Gastroesophageal sphincter (tissue), 4 donors: ENCODE data around the gene SECISBP2. TPM values are rescaled to one million over a fixed set of nuclear protein-coding genes. Genes with fewer than 3 reads are reported as not detected.

Experiments
- ATAC-seq: fragments of 150-250 bp; one replicate; pipeline ENCODE4 v1.9.1; 2016; ENCODE audit warnings: mild to moderate bottlenecking, moderate library complexity
- H3K27ac ChIP-seq, 4 donors: fragments of 200-600 bp; sonication (generic) in 3 of 4; 1 replicate in 3 of 4; 2 replicates in 1 of 4; pipeline ENCODE4 v1.5.1; 2016 to 2019
- H3K27me3 ChIP-seq: fragments of 200-600 bp; sonication (generic); one replicate; pipeline ENCODE4 v1.5.1; 2019
- H3K36me3 ChIP-seq, 2 donors: fragments of 200-600 bp; sonication (generic); one replicate each; pipeline ENCODE4 v1.5.1; 2019; ENCODE audit warnings: control low read depth in 1 of 2
- H3K4me1 ChIP-seq, 3 donors: fragments of 200-600 bp; sonication (generic); 1 replicate in 2 of 3; 2 replicates in 1 of 3; pipeline ENCODE4 v1.5.1; 2016 to 2019; ENCODE audit warnings: control low read depth in 2 of 3
- H3K4me3 ChIP-seq, 2 donors: fragments of 200-600 bp; sonication (generic); one replicate each; pipeline ENCODE4 v1.5.1; 2019; ENCODE audit warnings: mild to moderate bottlenecking in 1 of 2, moderate library complexity in 1 of 2
- H3K9me3 ChIP-seq, 3 donors: fragments of 200-600 bp; sonication (generic); one replicate each; pipeline ENCODE4 v1.5.1; 2017 to 2019; ENCODE audit warnings: control low read depth in 2 of 3
- EP300 ChIP-seq: sonication (generic); formaldehyde crosslinking; IDR thresholded peaks from one replicate; pipeline ENCODE4 v1.6.1; 2017; ENCODE audit warnings: antibody characterized with exemption, mild to moderate bottlenecking
- POLR2A ChIP-seq, 2 donors: fragments of 450-650 bp; IDR thresholded peaks; one replicate each; pipeline ENCODE4 v1.6.1; 2017; ENCODE audit warnings: antibody characterized with exemption in 2 of 2, mild to moderate bottlenecking in 2 of 2, moderate library complexity in 1 of 2
- POLR2AphosphoS5 ChIP-seq: sonication (generic); formaldehyde crosslinking; IDR thresholded peaks from one replicate; pipeline ENCODE4 v1.6.1; 2017; ENCODE audit warnings: antibody characterized with exemption
- WGBS, 2 donors: methylation state at CpG; one replicate each; pipeline ENCODE4 v1.1.5; 2018; ENCODE audit warnings: low coverage in 1 of 2; 5-methylcytosine and 5-hydroxymethylcytosine counted together
- total RNA-seq, 4 donors: library from RNA; depleted of rRNA; stranded (reverse); fragments of >200 nt; gene quantifications; one replicate each; pipeline ENCODE4 v1.1.0, GENCODE V29; 2016
- TF ChIP-seq, protein P1 (sequence below), 4 experiments: fragments of 200-600 bp in 2 of 4; fragments of 450-650 bp in 2 of 4; sonication (generic) in 1 of 4; IDR thresholded peaks; one replicate each; pipeline ENCODE4 v1.5.1; 2017 to 2019; ENCODE audit warnings: antibody characterized with exemption in 4 of 4, mild to moderate bottlenecking in 2 of 4, moderate library complexity in 2 of 4

Gene SECISBP2
- total RNA-seq, 4 donors from 2014 or later, result 23.3 to 49.5 (median 33.4) TPM

DNA sequence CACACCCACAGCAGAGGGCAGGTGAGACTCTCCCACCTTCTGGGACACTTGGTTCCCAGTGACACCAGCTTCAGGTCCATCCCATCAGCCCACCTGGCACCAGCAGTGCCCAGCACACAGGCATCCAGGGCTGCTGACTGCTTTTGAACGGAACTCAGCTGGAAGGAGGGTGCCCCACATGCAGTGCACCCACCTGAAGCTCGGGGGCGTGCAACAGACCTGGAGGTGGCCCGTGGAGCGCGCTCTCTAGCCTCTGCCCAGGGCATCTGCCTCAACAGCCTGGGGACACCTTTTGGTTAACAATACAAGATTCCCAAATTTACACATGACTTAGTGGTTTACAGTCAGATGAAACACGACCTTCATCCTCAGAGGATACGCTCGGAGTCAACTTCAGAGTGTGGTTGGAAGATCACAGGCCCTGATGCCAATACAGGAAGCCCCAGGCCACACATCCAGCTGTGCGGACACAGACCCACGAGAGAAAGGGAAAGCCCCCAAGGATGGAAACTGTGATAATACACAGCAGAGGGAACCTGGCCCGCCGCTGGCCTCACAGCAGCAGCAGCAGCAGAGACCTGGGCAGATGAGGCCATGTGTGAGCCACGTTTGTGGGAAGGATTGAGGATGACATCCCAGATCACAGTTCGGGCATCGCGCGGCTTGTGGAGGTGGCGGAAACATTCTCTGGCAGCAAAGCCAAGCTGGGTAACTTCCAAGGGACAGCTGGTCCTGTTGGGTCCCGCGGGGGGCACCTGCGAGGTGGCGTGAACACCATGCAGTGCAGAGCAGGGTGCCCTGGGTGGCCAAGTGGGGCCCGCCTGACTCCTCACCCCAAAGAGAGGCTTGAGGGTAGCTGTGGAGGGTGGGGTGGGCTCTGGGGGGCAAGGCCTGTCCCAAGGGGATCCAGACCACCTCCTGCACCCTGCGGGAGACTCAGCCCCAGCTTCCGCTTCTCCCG lies 64.0 kb downstream of the SECISBP2 start:
- ATAC-seq, result no peak
- H3K27me3 ChIP-seq, result no peaks in the 10 kb centered on the region
- H3K27ac ChIP-seq, result no peak overlapping the region
- WGBS, 2 donors, result 80 to 83% methylated on average over 9 to 10 of the region's 27 CpGs
- H3K4me3 ChIP-seq, result no peak overlapping the region
- TF ChIP-seq, protein P1, sequence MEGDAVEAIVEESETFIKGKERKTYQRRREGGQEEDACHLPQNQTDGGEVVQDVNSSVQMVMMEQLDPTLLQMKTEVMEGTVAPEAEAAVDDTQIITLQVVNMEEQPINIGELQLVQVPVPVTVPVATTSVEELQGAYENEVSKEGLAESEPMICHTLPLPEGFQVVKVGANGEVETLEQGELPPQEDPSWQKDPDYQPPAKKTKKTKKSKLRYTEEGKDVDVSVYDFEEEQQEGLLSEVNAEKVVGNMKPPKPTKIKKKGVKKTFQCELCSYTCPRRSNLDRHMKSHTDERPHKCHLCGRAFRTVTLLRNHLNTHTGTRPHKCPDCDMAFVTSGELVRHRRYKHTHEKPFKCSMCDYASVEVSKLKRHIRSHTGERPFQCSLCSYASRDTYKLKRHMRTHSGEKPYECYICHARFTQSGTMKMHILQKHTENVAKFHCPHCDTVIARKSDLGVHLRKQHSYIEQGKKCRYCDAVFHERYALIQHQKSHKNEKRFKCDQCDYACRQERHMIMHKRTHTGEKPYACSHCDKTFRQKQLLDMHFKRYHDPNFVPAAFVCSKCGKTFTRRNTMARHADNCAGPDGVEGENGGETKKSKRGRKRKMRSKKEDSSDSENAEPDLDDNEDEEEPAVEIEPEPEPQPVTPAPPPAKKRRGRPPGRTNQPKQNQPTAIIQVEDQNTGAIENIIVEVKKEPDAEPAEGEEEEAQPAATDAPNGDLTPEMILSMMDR (IDR thresholded peaks at IDR 0.05), result no peak
- TF ChIP-seq POLR2AphosphoS5, result no peak
- TF ChIP-seq EP300, result no peak
- no peak for TF ChIP-seq POLR2A (IDR thresholded peaks at IDR 0.05)
- H3K9me3 ChIP-seq, result no peaks in the 10 kb centered on the region
- peaks cover 0 to 94% of the 10 kb centered on the region in 2 donors for H3K36me3 ChIP-seq
- H3K4me1 ChIP-seq, result no peaks in the 10 kb centered on the region

DNA sequence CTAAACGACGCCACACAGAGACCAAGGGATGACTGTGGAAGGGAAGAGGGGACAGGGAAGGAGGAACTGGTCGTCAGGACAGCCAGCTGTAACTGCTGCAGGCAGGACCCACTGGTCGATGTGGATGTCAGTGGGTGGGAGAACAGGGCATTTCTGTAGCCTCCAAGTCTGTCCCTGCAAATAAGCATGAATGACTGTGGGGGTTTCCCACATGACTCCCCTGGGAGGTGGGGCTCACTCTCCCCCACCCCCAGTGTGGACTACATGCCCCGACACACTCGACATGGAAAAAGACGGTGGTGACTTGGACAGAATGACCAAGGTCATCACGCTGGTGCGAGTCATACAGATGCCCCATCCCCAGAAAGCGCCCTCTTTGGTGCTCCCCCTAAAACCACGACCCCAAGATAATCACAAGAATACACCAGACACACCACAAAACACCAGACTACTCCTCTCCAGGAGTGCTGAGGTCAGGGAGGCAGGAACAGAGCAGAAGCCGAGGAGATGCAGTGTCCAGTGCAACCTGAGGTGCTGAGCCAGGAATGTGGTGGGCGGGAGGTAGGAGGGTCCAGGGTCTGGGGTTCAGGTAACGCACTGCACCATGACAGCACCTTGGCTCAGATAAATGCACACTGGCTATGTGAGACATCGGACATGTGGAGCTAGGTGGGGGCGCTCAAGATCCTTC lies 64.9 kb downstream of the SECISBP2 start:
- peaks cover 0 to 8% (median 0%) of the 10 kb centered on the region in 3 donors for H3K4me1 ChIP-seq
- 77 to 86% methylated on average over 8 of the region's 16 CpGs for WGBS, 2 donors
- H3K4me3 ChIP-seq, result no peak overlapping the region
- TF ChIP-seq, protein P1 (IDR thresholded peaks at IDR 0.05), result no peak
- TF ChIP-seq EP300, result no peak
- TF ChIP-seq POLR2A (IDR thresholded peaks at IDR 0.05), result no peak
- no peak for TF ChIP-seq POLR2AphosphoS5
- no peak for ATAC-seq
- no peak overlapping the region for H3K27ac ChIP-seq
- H3K36me3 ChIP-seq, result peaks cover 0 to 98% of the 10 kb centered on the region in 2 donors
- no peaks in the 10 kb centered on the region for H3K9me3 ChIP-seq
- H3K27me3 ChIP-seq, result no peaks in the 10 kb centered on the region

DNA sequence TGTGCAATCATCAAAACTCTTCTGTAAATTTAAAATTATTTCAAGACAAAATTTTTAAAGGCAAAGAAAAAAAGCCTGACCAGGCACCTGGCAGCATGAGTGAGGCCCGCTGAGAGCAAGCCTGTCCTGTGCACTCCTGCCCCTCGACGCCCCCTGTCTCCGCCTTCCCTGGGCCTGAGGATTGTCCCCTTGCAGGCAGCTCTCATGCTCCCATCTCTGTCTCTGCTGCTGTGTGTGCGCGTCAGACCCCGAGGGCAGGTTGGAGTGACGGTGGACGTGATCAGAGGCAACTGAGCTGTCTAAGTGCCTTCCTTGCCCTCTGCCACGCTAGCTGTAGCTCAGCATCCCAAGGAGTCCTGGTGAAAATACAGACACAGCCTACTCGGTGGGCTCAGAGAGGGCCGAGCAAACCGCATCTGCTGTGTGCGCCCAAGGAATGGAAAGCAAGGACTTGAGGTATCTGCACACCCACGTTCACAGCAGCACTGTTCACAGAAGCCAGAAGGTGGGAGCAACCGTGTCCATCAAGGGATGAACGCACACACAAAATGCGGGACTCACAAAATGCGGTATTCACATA lies 65.5 kb downstream of the SECISBP2 start:
- no peaks in the 10 kb centered on the region for H3K9me3 ChIP-seq
- H3K27me3 ChIP-seq, result no peaks in the 10 kb centered on the region
- TF ChIP-seq, protein P1 (IDR thresholded peaks at IDR 0.05), result no peak
- no peak for TF ChIP-seq POLR2A (IDR thresholded peaks at IDR 0.05)
- no peak for TF ChIP-seq POLR2AphosphoS5
- TF ChIP-seq EP300, result no peak
- peaks cover 0 to 99% of the 10 kb centered on the region in 2 donors for H3K36me3 ChIP-seq
- ATAC-seq, result no peak
- peaks cover 0 to 14% (median 0%) of the 10 kb centered on the region in 3 donors for H3K4me1 ChIP-seq
- no peak overlapping the region for H3K4me3 ChIP-seq
- H3K27ac ChIP-seq, result no peak overlapping the region
- 82 to 84% methylated on average over 8 to 9 of the region's 19 CpGs for WGBS, 2 donors

DNA sequence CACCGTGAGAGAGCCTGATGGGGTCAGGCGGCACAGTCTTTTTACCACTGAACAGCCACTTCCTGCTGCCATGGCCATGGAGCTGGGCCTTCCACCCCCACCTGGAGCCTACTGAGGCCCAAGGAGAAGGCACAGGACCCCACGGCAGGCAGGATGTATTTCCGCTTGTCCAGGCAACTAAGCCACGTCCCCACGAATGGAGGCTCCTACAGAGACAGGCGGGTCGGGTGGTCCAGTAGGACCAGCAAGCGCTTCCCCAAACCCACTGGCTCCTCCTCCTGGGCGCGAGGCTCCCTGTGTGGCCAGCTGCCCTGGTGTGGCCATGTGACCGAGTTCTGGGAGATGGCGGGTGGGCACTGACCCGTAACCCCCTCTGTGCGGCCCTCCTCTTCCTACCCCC lies 66.5 kb downstream of the SECISBP2 start:
- Histone ChIP-seq H3K4me1 (peaks cover 0 to 16% (median 0%) of the 10 kb centered on the region in 3 donors), H3K9me3 (no peaks in the 10 kb centered on the region), H3K36me3 (peaks cover 0 to 99% of the 10 kb centered on the region in 2 donors), H3K4me3 (no peak overlapping the region), H3K27me3 (no peaks in the 10 kb centered on the region), H3K27ac (no peak overlapping the region)
- no peak for TF ChIP-seq POLR2AphosphoS5
- TF ChIP-seq EP300, result no peak
- no peak for TF ChIP-seq POLR2A (IDR thresholded peaks at IDR 0.05)
- TF ChIP-seq, protein P1 (IDR thresholded peaks at IDR 0.05), result no peak
- no peak for ATAC-seq
- 67% methylated on average over 1 of the region's 15 CpGs; no CpG with 5 or more reads in 1 of the 2 donors for WGBS, 2 donors
